Panc1 (cell line): ENCODE measurements around the gene ITPRIPL2. TPM values are rescaled to one million over a fixed set of nuclear protein-coding genes. Genes with fewer than 3 reads are reported as not detected.

ENCODE experiments used
- ATAC-seq: fragments of 200-7000 bp; cut with Tn5 transposase; 2 replicates; pipeline ENCODE4 v1.9.1; 2020; ENCODE audit warnings: mild to moderate bottlenecking, moderate library complexity
- BruUV-seq: library from RNA; stranded (reverse); fragments of 400-500 nt; replicated peaks from 2 replicates; lab custom pipeline; 2021; lab: Mats Ljungman, UMichigan
- CTCF ChIA-PET: fragments of 300-600 bp; sonication (Branson Sonifier 250); formaldehyde crosslinking; loops from one replicate; lab custom pipeline; 2022; ENCODE audit warnings: antibody characterized with exemption; lab: Charles Lee
- POLR2A ChIA-PET: fragments of 300-600 bp; sonication (Branson Sonifier 250); formaldehyde crosslinking; loops from one replicate; lab custom pipeline; 2022; ENCODE audit warnings: antibody characterized with exemption; lab: Charles Lee
- DNase-seq: peaks from one replicate; pipeline ENCODE4 v3.0.0-alpha.2; 2010; ENCODE audit warnings: low read depth, low spot score
- H3K27ac ChIP-seq: 2 replicates; pipeline ENCODE4 v1.5.1; 2011; ENCODE audit warnings: mild to moderate bottlenecking, low read length, inconsistent platforms
- H3K27me3 ChIP-seq: fragments of 200-500 bp; sonication (Bioruptor generic); 2 replicates; pipeline ENCODE4 v1.6.0; 2014; ENCODE audit warnings: low read length, inconsistent platforms; ENCODE audit not compliant: control insufficient read depth, insufficient read depth
- H3K36me3 ChIP-seq: fragments of 200-500 bp; sonication (Bioruptor generic); 2 replicates; pipeline ENCODE4 v1.5.1; 2014; ENCODE audit warnings: inconsistent platforms, mild to moderate bottlenecking, low read length, moderate library complexity; ENCODE audit not compliant: control insufficient read depth, insufficient read depth
- H3K4me1 ChIP-seq: 2 replicates; pipeline ENCODE4 v1.5.1; 2011; ENCODE audit warnings: inconsistent platforms, mild to moderate bottlenecking, low read length, moderate library complexity; ENCODE audit not compliant: control insufficient read depth, insufficient read depth
- H3K4me3 ChIP-seq, 2 experiments: 2 replicates each; pipeline ENCODE4 v1.5.1; 2011 to 2012; ENCODE audit warnings: low read depth in 2 of 2, low read length in 2 of 2, mild to moderate bottlenecking in 2 of 2, inconsistent platforms in 1 of 2, moderate library complexity in 1 of 2
- H3K9me3 ChIP-seq: fragments of 200-500 bp; sonication (Bioruptor generic); 2 replicates; pipeline ENCODE4 v1.5.1; 2014; ENCODE audit warnings: low read depth, mild to moderate bottlenecking, inconsistent platforms, low read length, moderate library complexity; ENCODE audit not compliant: control insufficient read depth, insufficient read depth
- POLR2AphosphoS5 ChIP-seq: IDR thresholded peaks from 2 replicates; pipeline ENCODE4 v1.6.1; 2012; ENCODE audit warnings: mild to moderate bottlenecking, low read depth, low read length, moderate library complexity
- SIN3A ChIP-seq: IDR thresholded peaks from 2 replicates; pipeline ENCODE4 v1.6.1; 2012; ENCODE audit warnings: low read depth, mild to moderate bottlenecking, low read length, moderate library complexity, borderline replicate concordance; ENCODE audit not compliant: insufficient read depth
- TCF7L2 ChIP-seq: IDR thresholded peaks from 2 replicates; pipeline ENCODE4 v1.6.1; 2011; ENCODE audit warnings: mild to moderate bottlenecking, low read depth, low read length, inconsistent platforms
- in situ Hi-C: cut with HindIII; loops from 2 replicates; pipeline ENCODE4 v1.10.0; 2016; ENCODE audit warnings: low sequenced_read_pairs, low pct_unique_long_range_greater_than_20kb
- intact Hi-C: fragments of 100-400 bp; cut with micrococcal nuclease; formaldehyde crosslinking; loops from one replicate; pipeline ENCODE4 v1.10.0; 2022; ENCODE audit not compliant: unreplicated experiment
- total RNA-seq: library from RNA; stranded (reverse); gene quantifications from one replicate; pipeline ENCODE4 v1.2.1, GENCODE V29; 2021; ENCODE audit not compliant: unreplicated experiment
- TF ChIP-seq, protein P1 (sequence below): fragments of 450-650 bp; IDR thresholded peaks from 2 replicates; pipeline ENCODE4 v1.5.1; 2017; ENCODE audit warnings: mild to moderate bottlenecking
- TF ChIP-seq, protein P2 (sequence below), 2 experiments: IDR thresholded peaks; 2 replicates each; pipeline ENCODE4 v1.6.1; 2011 to 2012; ENCODE audit warnings: low read depth in 2 of 2, control low read depth in 1 of 2, low read length in 1 of 2, mild to moderate bottlenecking in 1 of 2, moderate library complexity in 1 of 2; ENCODE audit not compliant: insufficient read depth in 1 of 2

Gene ITPRIPL2
- total RNA-seq, 1 experiment from 2014 or later = 83.2 TPM

DNA sequence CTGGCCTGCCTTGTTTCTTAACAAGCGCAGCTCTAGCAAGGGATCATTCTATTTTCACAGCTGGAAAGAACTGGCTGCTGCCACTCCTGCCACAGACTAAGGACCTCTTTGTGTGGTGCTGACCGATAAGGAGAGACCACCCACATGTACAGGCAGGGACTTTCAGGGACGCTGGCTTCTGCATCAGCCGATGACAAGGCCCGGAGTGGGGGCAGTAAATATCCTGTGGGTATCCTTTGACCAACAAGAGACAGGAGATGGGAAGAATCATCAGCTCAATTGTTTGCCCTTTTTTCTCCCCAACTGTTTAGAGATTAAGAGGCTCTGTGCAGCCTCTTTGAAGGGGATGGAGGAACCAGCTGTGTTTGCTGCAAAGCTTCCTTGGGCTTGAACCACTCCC is 9.2 kb upstream of the ITPRIPL2 start:
- intact Hi-C loops = no loop called here
- ATAC-seq = no peak
- no peak overlapping the region for H3K4me3 ChIP-seq
- ChIA-PET POLR2A (interaction anchor here (0.5 kb wide), 1 partner anchor 14 kb away, joined by 3 read pairs; no protein-coding TSS in a partner anchor), CTCF (interaction anchor here (2.0 kb wide), 1 partner anchor 10 kb away, joined by 8 read pairs; no protein-coding TSS in a partner anchor)
- TF ChIP-seq SIN3A (no peak), TCF7L2 (no peak)
- TF ChIP-seq, protein P1, sequence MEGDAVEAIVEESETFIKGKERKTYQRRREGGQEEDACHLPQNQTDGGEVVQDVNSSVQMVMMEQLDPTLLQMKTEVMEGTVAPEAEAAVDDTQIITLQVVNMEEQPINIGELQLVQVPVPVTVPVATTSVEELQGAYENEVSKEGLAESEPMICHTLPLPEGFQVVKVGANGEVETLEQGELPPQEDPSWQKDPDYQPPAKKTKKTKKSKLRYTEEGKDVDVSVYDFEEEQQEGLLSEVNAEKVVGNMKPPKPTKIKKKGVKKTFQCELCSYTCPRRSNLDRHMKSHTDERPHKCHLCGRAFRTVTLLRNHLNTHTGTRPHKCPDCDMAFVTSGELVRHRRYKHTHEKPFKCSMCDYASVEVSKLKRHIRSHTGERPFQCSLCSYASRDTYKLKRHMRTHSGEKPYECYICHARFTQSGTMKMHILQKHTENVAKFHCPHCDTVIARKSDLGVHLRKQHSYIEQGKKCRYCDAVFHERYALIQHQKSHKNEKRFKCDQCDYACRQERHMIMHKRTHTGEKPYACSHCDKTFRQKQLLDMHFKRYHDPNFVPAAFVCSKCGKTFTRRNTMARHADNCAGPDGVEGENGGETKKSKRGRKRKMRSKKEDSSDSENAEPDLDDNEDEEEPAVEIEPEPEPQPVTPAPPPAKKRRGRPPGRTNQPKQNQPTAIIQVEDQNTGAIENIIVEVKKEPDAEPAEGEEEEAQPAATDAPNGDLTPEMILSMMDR = no peak
- no peak overlapping the region for H3K27ac ChIP-seq
- no peaks in the 10 kb centered on the region for H3K27me3 ChIP-seq
- H3K4me1 ChIP-seq = peaks cover 10% of the 10 kb centered on the region; the same call in 1 of the 2 replicates
- in situ Hi-C loops = no loop called here
- no peaks in the 10 kb centered on the region for H3K9me3 ChIP-seq
- no peaks in the 10 kb centered on the region for H3K36me3 ChIP-seq
- BruUV-seq = no TSS peak
- DNase-seq = no peak

DNA sequence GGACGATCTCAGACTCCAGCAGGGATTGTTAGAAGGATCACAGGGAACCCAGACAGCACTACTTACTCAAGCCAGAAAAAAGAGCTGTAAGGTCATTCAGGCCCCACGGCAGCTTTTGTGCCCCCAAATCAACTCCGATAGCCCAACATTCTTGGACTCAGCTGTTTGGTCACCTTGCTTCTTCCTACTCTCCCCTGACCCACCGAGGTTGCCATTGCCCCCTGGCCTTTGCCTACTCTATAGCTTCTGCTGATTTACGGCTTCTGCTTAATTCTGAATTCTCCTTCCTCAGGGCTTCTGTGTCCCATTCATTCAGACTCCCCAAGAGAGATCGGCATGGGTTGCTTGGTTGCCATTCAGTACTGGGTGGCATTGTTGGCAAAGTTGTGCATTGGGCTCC is 8.6 kb upstream of the ITPRIPL2 start:
- Histone ChIP-seq H3K36me3 (no peaks in the 10 kb centered on the region), H3K9me3 (no peaks in the 10 kb centered on the region), H3K27me3 (no peaks in the 10 kb centered on the region), H3K4me3 (no peak overlapping the region), H3K4me1 (peaks cover 10% of the 10 kb centered on the region; the same call in 1 of the 2 replicates), H3K27ac (no peak overlapping the region)
- DNase-seq (no peak), ATAC-seq (no peak)
- intact Hi-C loops (no loop called here), in situ Hi-C loops (no loop called here)
- TF ChIP-seq, protein P2, sequence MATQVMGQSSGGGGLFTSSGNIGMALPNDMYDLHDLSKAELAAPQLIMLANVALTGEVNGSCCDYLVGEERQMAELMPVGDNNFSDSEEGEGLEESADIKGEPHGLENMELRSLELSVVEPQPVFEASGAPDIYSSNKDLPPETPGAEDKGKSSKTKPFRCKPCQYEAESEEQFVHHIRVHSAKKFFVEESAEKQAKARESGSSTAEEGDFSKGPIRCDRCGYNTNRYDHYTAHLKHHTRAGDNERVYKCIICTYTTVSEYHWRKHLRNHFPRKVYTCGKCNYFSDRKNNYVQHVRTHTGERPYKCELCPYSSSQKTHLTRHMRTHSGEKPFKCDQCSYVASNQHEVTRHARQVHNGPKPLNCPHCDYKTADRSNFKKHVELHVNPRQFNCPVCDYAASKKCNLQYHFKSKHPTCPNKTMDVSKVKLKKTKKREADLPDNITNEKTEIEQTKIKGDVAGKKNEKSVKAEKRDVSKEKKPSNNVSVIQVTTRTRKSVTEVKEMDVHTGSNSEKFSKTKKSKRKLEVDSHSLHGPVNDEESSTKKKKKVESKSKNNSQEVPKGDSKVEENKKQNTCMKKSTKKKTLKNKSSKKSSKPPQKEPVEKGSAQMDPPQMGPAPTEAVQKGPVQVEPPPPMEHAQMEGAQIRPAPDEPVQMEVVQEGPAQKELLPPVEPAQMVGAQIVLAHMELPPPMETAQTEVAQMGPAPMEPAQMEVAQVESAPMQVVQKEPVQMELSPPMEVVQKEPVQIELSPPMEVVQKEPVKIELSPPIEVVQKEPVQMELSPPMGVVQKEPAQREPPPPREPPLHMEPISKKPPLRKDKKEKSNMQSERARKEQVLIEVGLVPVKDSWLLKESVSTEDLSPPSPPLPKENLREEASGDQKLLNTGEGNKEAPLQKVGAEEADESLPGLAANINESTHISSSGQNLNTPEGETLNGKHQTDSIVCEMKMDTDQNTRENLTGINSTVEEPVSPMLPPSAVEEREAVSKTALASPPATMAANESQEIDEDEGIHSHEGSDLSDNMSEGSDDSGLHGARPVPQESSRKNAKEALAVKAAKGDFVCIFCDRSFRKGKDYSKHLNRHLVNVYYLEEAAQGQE (IDR thresholded peaks at IDR 0.05; ENCODE audit: insufficient read depth in 1 of 2, low read depth in 2 of 2, low read length in 1 of 2) = no peak
- no peak for TF ChIP-seq TCF7L2
- TF ChIP-seq POLR2AphosphoS5 = no peak
- no peak for TF ChIP-seq SIN3A
- TF ChIP-seq, protein P1 = no peak
- no TSS peak for BruUV-seq
- ChIA-PET CTCF (interaction anchor here (2.0 kb wide), 1 partner anchor 11 kb away, joined by 8 read pairs; no protein-coding TSS in a partner anchor), POLR2A (no interaction called here)
